ENCODE results near the gene PITHD1.

DNA sequence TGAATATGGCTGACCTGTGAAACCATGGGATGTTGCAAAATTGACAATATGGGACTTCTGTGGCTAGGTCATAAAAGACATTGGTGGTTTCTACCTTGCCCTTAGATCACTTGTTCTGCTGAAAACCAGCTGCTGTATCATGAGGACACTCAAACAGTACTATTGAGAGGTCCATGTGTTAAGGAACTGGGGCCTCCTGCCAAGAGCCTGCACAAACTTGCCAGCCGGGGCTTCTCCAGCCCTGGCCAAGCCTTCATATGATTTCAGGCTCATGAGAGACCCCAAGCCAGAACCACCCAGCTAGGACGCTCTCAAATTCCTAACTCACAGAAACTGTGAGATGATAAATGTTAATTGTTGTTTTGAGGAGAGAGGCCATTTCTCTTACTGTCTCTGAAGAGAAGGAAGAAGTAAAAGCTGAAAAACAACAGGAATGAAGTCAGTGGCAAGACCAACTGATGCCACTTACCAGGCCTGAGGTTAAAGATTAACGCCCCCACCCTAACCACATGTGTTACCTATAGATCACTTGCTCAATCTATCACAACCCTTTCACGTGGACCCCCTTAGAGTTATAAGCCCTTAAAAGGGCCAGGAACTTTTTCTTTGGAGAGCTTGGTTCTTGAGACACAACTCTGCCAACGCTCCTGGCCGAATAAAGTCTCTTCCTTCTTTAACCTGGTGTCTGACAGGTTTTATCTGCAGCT is 3.9 kb upstream of the PITHD1 start:
- no peak for TF ChIP-seq POLR2A (IDR thresholded peaks at IDR 0.05; ENCODE audit: low read depth)
- TF ChIP-seq, protein P1, sequence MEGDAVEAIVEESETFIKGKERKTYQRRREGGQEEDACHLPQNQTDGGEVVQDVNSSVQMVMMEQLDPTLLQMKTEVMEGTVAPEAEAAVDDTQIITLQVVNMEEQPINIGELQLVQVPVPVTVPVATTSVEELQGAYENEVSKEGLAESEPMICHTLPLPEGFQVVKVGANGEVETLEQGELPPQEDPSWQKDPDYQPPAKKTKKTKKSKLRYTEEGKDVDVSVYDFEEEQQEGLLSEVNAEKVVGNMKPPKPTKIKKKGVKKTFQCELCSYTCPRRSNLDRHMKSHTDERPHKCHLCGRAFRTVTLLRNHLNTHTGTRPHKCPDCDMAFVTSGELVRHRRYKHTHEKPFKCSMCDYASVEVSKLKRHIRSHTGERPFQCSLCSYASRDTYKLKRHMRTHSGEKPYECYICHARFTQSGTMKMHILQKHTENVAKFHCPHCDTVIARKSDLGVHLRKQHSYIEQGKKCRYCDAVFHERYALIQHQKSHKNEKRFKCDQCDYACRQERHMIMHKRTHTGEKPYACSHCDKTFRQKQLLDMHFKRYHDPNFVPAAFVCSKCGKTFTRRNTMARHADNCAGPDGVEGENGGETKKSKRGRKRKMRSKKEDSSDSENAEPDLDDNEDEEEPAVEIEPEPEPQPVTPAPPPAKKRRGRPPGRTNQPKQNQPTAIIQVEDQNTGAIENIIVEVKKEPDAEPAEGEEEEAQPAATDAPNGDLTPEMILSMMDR (IDR thresholded peaks at IDR 0.05): no peak

Data from esophagus muscularis mucosa (tissue), 3 donors.